Stimulated activated CD4-positive, alpha-beta T cell treated with anti-CD3 and anti-CD28 coated beads, Interleukin-4, amount 100 ng/mL, for 24 hours (primary cell): ENCODE results near the gene CRTC1.
A peak's percentile ranks its signal among the peaks of the same experiment; 100 is the strongest.
"Not testable (repeated sequence)": the region's sequence is repeated elsewhere in the genome, so short reads cannot be mapped to it uniquely, and the experiment has no call there.

Experiments
- DNase-seq: peaks from one replicate; pipeline ENCODE4 v3.0.0-alpha.2; 2020

CRTC1 gene

DNA sequence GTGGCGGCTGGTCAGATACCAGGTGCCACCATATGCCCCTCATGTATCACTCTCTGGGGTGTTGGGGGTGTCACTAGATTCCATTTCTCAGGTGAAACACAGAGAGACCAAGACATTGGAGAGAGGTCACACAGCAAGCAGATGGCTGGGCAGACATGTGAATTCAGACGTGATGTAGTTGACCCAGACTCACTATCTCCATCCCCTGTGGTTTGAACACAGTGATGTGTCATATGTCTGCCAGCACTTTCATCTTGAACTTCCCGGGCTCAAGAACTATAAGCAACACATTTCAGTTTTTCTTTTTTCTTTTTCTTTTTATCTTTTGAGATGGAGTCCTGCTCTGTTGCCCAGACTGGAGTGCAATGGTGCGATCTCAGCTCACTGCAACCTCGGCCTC is 132.2 kb downstream of the CRTC1 start:
- no peak for DNase-seq

DNA sequence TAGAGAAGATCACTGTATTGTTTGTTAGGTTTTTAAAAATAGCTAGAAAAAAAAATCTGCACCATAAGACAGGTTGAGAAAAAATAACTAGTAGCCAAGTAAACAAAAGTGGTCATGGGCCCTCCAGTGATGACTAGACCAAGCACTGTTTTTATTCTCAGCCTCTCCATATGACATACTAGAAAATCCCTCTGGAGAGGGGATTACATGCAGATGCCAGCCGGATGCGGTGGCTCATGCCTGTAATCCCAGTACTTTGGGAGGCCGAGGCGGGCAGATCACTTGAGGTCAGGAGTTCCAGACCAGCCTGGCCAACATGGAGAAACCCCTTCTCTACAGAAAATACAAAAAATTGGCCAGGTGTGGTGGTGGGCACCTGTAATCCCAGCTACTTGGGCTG is 133.2 kb downstream of the CRTC1 start:
- not testable (repeated sequence) for DNase-seq

DNA sequence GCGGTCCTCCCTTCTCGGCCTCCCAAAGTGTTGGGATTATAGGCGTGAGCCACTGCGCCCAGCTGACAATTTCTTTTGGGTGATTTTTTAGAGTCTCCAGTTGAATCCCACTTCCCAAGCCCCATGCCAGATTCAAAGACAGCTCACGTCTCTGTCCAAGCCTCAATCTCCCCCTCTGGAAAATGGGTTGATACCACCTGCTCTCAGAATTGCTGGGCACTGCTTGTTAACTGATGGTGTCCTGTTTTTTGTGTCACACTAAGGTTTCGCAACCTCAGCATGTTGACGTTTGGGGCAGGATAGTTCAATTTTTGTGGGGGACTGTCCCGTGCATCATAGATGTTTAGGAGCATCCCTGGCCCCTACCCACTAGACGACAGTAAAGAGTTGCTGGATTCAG is 134.1 kb downstream of the CRTC1 start:
- no peak for DNase-seq

DNA sequence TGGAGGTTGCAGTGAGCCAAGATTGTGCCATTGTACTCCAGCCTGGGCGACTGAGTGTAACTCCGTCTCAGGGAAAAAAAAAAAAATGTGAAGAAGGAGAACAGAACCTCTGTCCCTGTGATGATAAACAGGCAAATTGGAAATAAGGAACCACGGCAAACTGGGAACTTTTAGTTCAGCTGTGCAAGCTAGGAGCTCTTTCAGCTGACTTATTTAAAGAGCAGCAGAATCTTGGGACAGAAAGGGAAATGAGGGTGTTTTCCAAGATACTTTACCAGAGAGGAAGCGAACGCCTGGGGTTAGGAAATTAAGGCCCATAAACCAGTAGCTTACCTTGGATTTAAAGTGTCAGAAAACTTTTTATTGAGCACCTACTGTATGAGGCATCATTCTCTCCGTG is 145.3 kb downstream of the CRTC1 start:
- no peak for DNase-seq

DNA sequence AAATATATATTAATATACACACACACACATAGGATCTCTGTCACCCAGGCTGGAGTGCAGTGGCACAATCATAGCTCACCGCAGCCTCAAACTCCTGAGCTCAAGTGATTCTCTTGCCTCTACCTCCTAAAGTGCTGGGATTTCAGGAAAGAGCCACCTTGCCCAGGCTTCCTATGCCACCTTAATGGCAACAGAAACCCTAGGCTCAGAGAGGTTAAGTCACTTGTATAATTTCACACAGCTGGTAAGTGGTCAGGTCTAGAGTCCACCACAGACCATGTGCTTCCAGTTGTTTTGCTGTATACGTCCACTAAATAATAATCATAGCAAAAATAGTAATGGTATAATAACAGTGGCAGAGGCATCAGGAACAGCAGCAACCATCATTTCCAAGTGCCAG is 147.0 kb downstream of the CRTC1 start:
- no peak for DNase-seq

DNA sequence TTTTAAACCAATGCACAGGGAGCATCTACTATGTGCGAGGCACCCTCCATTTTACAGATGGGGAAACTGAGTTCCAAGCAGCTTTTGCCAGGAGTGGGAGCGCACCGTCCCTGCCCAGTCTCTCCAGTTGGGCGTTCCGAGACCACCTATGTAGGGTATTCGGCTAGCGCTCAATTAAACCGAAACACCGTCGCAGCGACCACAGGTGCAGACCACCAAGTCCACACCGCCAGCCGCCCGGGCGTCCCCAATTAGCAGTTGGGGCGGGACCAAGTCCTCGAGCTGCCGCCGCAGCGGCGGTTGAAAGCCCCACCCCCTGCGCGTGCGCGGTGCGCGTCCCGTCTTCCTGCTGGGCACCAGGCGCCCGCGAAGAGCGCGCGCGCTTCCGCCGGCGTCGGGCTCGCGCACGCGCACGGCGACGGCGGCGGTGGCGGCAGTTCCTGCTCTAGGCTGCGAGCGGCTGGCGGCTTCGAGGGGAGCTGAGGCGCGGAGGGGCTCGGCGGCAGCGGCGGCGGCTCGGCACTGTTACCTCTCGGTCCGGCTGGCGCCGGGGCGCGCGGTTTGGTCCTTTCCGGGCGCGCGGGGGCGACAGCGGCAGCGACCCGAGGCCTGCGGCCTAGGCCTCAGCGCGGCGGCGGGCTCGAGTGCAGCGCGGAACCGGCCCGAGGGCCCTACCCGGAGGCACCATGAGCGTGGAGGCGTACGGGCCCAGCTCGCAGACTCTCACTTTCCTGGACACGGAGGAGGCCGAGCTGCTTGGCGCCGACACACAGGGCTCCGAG is 148.2 kb downstream of the CRTC1 start, which contains the start of gene UPF1:
Gene UPF1, plus strand, starts transcription at position 436 of the 782 bp plus-strand sequence. Its CDS starts 251 bp downstream, at position 687.
- peak; percentile 97 for DNase-seq
